Natural killer cell (primary cell): ENCODE measurements around the gene ARHGAP24. TPM values are rescaled to one million over a fixed set of nuclear protein-coding genes. Genes with fewer than 3 reads are reported as not detected.

Source experiments
- ATAC-seq, 3 donors: fragments of 150-1000 bp in 2 of 3; fragments of 200-7000 bp in 1 of 3; cut with Tn5 transposase; 1 replicate in 1 of 3; 2 replicates in 2 of 3; pipeline ENCODE4 v1.10.0; 2021; ENCODE audit warnings: mild to moderate bottlenecking in 2 of 3, moderate library complexity in 2 of 3
- DNase-seq, 2 donors: peaks; one replicate each; pipeline versions ENCODE4 v3.0.0 to v3.0.0-alpha.2; 2013 to 2021; ENCODE audit warnings: mixed read lengths in 1 of 2
- H3K27ac ChIP-seq: one replicate; pipeline ENCODE4 v1.5.1; 2013; ENCODE audit warnings: mild to moderate bottlenecking, low read length
- H3K27me3 ChIP-seq: one replicate; pipeline ENCODE4 v1.6.1; 2013; ENCODE audit warnings: low read length; ENCODE audit not compliant: control insufficient read depth, insufficient read depth
- H3K36me3 ChIP-seq: one replicate; pipeline ENCODE4 v1.6.1; 2013; ENCODE audit warnings: low read length; ENCODE audit not compliant: control insufficient read depth, insufficient read depth
- H3K4me1 ChIP-seq: one replicate; pipeline ENCODE4 v1.6.1; 2013; ENCODE audit warnings: low read length; ENCODE audit not compliant: control insufficient read depth, insufficient read depth
- H3K4me3 ChIP-seq: one replicate; pipeline ENCODE4 v1.5.1; 2013; ENCODE audit warnings: low read length
- H3K9me3 ChIP-seq: one replicate; pipeline ENCODE4 v1.6.1; 2013; ENCODE audit warnings: low read length; ENCODE audit not compliant: control insufficient read depth, insufficient read depth
- H3K27ac Mint-ChIP-seq, 2 donors: one replicate each; pipeline ENCODE4 v1.8.0; 2022; ENCODE audit warnings: mild to moderate bottlenecking in 2 of 2, mixed read lengths in 2 of 2, moderate library complexity in 1 of 2
- H3K27me3 Mint-ChIP-seq, 2 donors: one replicate each; pipeline ENCODE4 v1.8.0; 2022; ENCODE audit warnings: low read depth in 2 of 2, mixed read lengths in 2 of 2
- H3K36me3 Mint-ChIP-seq: one replicate; pipeline ENCODE4 v1.8.0; 2022; ENCODE audit warnings: mixed read lengths
- H3K4me1 Mint-ChIP-seq, 2 donors: one replicate each; pipeline ENCODE4 v1.8.0; 2022; ENCODE audit warnings: mixed read lengths in 2 of 2
- H3K4me3 Mint-ChIP-seq: one replicate; pipeline ENCODE4 v1.8.0; 2022; ENCODE audit warnings: mild to moderate bottlenecking, moderate library complexity, mixed read lengths
- H3K9me3 Mint-ChIP-seq, 2 donors: one replicate each; pipeline ENCODE4 v1.8.0; 2022; ENCODE audit warnings: mixed read lengths in 2 of 2
- WGBS: methylation state at CpG from one replicate; pipeline ENCODE4 v1.1.7; 2013; ENCODE audit warnings: missing lambda C conversion rate; ENCODE audit not compliant: insufficient coverage; 5-methylcytosine and 5-hydroxymethylcytosine counted together
- intact Hi-C: fragments of 100-400 bp; cut with micrococcal nuclease; formaldehyde crosslinking; loops from one replicate; pipeline ENCODE4 v1.14.2; 2022
- total RNA-seq, 4 donors: library from RNA; stranded (reverse); fragments of 120-200 nt in 1 of 4; gene quantifications; one replicate each; pipeline versions ENCODE4 v1.2.3 to v1.2.4, GENCODE V29; 2013 to 2022
- TF ChIP-seq, protein P1 (sequence below): fragments of 200-600 bp; IDR thresholded peaks from one replicate; pipeline ENCODE4 v1.8.0; 2022; ENCODE audit warnings: antibody characterized with exemption

The ARHGAP24 gene
- total RNA-seq, 3 donors from 2014 or later (not counting 1 experiment from before 2014, with no cell fraction given), result 1.7 to 3.6 (median 1.7) TPM

- Histone ChIP-seq H3K9me3 (no peaks in the 10 kb centered on the region), H3K36me3 (no peaks in the 10 kb centered on the region), H3K4me3 (no peak overlapping the region), H3K27ac (no peak overlapping the region), H3K27me3 (no peaks in the 10 kb centered on the region), H3K4me1 (no peaks in the 10 kb centered on the region)
- Mint-ChIP-seq H3K9me3 (peaks cover 12 to 18% of the 10 kb centered on the region in 2 donors), H3K4me1 (no peaks in the 10 kb centered on the region), H3K36me3 (no peaks in the 10 kb centered on the region), H3K4me3 (no peak overlapping the region), H3K27me3 (no peaks in the 10 kb centered on the region), H3K27ac (no peak overlapping the region)
- ATAC-seq (no peak), DNase-seq (no peak)
- TF ChIP-seq, protein P1, sequence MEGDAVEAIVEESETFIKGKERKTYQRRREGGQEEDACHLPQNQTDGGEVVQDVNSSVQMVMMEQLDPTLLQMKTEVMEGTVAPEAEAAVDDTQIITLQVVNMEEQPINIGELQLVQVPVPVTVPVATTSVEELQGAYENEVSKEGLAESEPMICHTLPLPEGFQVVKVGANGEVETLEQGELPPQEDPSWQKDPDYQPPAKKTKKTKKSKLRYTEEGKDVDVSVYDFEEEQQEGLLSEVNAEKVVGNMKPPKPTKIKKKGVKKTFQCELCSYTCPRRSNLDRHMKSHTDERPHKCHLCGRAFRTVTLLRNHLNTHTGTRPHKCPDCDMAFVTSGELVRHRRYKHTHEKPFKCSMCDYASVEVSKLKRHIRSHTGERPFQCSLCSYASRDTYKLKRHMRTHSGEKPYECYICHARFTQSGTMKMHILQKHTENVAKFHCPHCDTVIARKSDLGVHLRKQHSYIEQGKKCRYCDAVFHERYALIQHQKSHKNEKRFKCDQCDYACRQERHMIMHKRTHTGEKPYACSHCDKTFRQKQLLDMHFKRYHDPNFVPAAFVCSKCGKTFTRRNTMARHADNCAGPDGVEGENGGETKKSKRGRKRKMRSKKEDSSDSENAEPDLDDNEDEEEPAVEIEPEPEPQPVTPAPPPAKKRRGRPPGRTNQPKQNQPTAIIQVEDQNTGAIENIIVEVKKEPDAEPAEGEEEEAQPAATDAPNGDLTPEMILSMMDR, result no peak
- no CpG with 5 or more reads among the region's 1 CpG for WGBS
- intact Hi-C loops, result no loop called here
These were observed 411.7 kb downstream of the ARHGAP24 start for GRCh38 chr4:85886665-85887064.

DNA sequence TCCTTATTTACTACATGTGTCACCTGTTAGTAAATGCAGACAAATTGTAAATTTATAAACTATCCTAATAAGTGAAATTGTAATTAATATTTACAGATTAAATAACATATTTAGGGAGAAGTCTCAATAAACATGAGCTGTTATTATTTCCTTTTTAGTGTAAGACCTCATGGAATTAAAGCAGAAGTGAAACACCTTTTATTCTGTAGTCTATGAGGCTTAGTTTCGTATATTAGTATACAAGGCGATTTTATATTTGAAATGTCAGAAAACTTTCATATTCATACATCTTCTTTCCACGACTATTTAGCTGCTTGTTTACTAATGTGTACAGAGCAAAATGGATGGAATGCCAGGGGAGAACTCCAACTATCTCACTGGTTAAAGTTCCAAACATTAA is 414.4 kb downstream of the ARHGAP24 start:
- no peak overlapping the region for H3K4me3 ChIP-seq
- no peaks in the 10 kb centered on the region for H3K36me3 ChIP-seq
- no peak overlapping the region for H3K27ac ChIP-seq
- H3K4me3 Mint-ChIP-seq, result no peak overlapping the region
- H3K4me1 ChIP-seq, result no peaks in the 10 kb centered on the region
- no peaks in the 10 kb centered on the region for H3K27me3 ChIP-seq
- ATAC-seq (no peak), DNase-seq (no peak)
- H3K9me3 Mint-ChIP-seq, result peaks cover 7 to 9% of the 10 kb centered on the region in 2 donors
- WGBS, result 60% methylated on average over 1 of the region's 3 CpGs
- H3K9me3 ChIP-seq, result no peaks in the 10 kb centered on the region
- H3K36me3 Mint-ChIP-seq, result no peaks in the 10 kb centered on the region
- no peaks in the 10 kb centered on the region for H3K27me3 Mint-ChIP-seq
- no peaks in the 10 kb centered on the region for H3K4me1 Mint-ChIP-seq
- TF ChIP-seq, protein P1, result no peak
- no peak overlapping the region for H3K27ac Mint-ChIP-seq
- intact Hi-C loops, result no loop called here

DNA sequence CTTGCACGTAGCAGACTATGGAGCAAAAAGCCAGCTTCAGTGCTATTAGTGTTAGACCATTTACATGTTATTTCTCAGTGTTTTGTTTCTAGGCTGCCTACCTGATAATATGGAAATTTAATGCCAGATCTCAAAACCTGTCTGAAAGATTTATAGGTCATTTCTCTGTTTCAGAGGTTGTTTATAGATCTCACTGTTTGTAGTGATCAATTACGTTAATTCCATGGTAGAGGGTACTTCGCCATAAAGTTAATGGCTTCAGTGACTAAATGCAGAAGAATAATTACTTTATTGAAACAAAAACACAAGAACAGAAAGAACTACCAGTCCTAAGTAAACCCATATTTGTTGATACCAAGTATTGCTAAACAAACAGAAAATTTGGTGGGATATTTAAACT is 420.8 kb downstream of the ARHGAP24 start:
- no peak overlapping the region for H3K27ac ChIP-seq
- Mint-ChIP-seq H3K36me3 (no peaks in the 10 kb centered on the region), H3K4me1 (no peaks in the 10 kb centered on the region), H3K4me3 (no peak overlapping the region), H3K27me3 (no peaks in the 10 kb centered on the region), H3K27ac (no peak overlapping the region), H3K9me3 (peaks cover 2 to 4% of the 10 kb centered on the region in 2 donors)
- H3K36me3 ChIP-seq, result no peaks in the 10 kb centered on the region
- H3K4me1 ChIP-seq, result no peaks in the 10 kb centered on the region
- WGBS, result 93% methylated on average over 1 of the region's 3 CpGs
- H3K27me3 ChIP-seq, result no peaks in the 10 kb centered on the region
- intact Hi-C loops, result no loop called here
- H3K9me3 ChIP-seq, result no peaks in the 10 kb centered on the region
- no peak for DNase-seq
- H3K4me3 ChIP-seq, result no peak overlapping the region
- TF ChIP-seq, protein P1, result no peak
- ATAC-seq, result no peak

- no peaks in the 10 kb centered on the region for H3K36me3 Mint-ChIP-seq
- ATAC-seq (no peak), DNase-seq (no peak)
- no peaks in the 10 kb centered on the region for H3K4me1 Mint-ChIP-seq
- H3K27me3 Mint-ChIP-seq, result no peaks in the 10 kb centered on the region
- TF ChIP-seq, protein P1, result no peak
- no peaks in the 10 kb centered on the region for H3K4me1 ChIP-seq
- no peak overlapping the region for H3K4me3 ChIP-seq
- H3K9me3 Mint-ChIP-seq, result peaks cover 0 to 2% of the 10 kb centered on the region in 2 donors
- H3K9me3 ChIP-seq, result no peaks in the 10 kb centered on the region
- intact Hi-C loops, result no loop called here
- no peaks in the 10 kb centered on the region for H3K27me3 ChIP-seq
- H3K27ac Mint-ChIP-seq, result no peak overlapping the region
- no peaks in the 10 kb centered on the region for H3K36me3 ChIP-seq
- WGBS, result 75% methylated on average over 2 of the region's 4 CpGs
- no peak overlapping the region for H3K27ac ChIP-seq
- no peak overlapping the region for H3K4me3 Mint-ChIP-seq
These were observed 423.3 kb downstream of the ARHGAP24 start for GRCh38 chr4:85898231-85898630.
